Activated naive CD8-positive, alpha-beta T cell treated with anti-CD3 and anti-CD28 coated beads, Interleukin-2, amount 10 ng/mL, durations not matched to agents 7 days and 5 days (primary cell): ENCODE measurements around the gene TSNAX. TPM values are rescaled to one million over a fixed set of nuclear protein-coding genes. Genes with fewer than 3 reads are reported as not detected.

Experiments
- ATAC-seq: fragments of 150-1000 bp; cut with Tn5 transposase; one replicate; pipeline ENCODE4 v1.10.0; 2021; ENCODE audit warnings: low read depth, moderate library complexity
- POLR2A ChIA-PET: fragments of 350-600 bp; sonication (Branson Sonifier 250); formaldehyde crosslinking; loops from one replicate; lab custom pipeline; 2021; ENCODE audit warnings: antibody characterized with exemption; lab: Charles Lee
- DNase-seq: peaks from one replicate; pipeline ENCODE4 v3.0.0; 2021
- H3K27ac Mint-ChIP-seq: one replicate; pipeline ENCODE4 v1.8.0; 2022; ENCODE audit warnings: mild to moderate bottlenecking, mixed read lengths
- H3K27me3 Mint-ChIP-seq: one replicate; pipeline ENCODE4 v1.8.0; 2022; ENCODE audit warnings: mild to moderate bottlenecking, moderate library complexity, mixed read lengths
- H3K36me3 Mint-ChIP-seq: one replicate; pipeline ENCODE4 v1.8.0; 2021; ENCODE audit warnings: mild to moderate bottlenecking, mixed read lengths
- H3K4me1 Mint-ChIP-seq: one replicate; pipeline ENCODE4 v1.8.0; 2021; ENCODE audit warnings: mixed read lengths
- H3K4me3 Mint-ChIP-seq: one replicate; pipeline ENCODE4 v1.8.0; 2022; ENCODE audit warnings: mild to moderate bottlenecking, moderate library complexity, mixed read lengths
- H3K9me3 Mint-ChIP-seq: one replicate; pipeline ENCODE4 v1.8.0; 2021; ENCODE audit warnings: mixed read lengths
- total RNA-seq, 2 experiments: library from RNA; stranded (reverse); gene quantifications; one replicate each; pipeline ENCODE4 v1.2.3, GENCODE V29; 2021

Gene TSNAX
- total RNA-seq, 2 experiments from 2014 or later = 37.7 to 45.7 TPM

- Mint-ChIP-seq H3K27ac (peak overlapping the region; percentile 87), H3K36me3 (no peaks in the 10 kb centered on the region), H3K4me3 (peak overlapping the region; percentile 96), H3K27me3 (peaks cover 9% of the 10 kb centered on the region), H3K9me3 (no peaks in the 10 kb centered on the region), H3K4me1 (peaks cover 10% of the 10 kb centered on the region)
- POLR2A ChIA-PET = interaction anchor here (0.6 to 0.9 kb wide), 2 partner anchors 253 to 274 kb away, joined by 3 to 5 read pairs; no protein-coding TSS in a partner anchor
- DNase-seq (peak; percentile 38), ATAC-seq (peak; percentile 86)
Measured at GRCh38 chr1:231603598-231604275, 75.3 kb downstream of the TSNAX start.

DNA sequence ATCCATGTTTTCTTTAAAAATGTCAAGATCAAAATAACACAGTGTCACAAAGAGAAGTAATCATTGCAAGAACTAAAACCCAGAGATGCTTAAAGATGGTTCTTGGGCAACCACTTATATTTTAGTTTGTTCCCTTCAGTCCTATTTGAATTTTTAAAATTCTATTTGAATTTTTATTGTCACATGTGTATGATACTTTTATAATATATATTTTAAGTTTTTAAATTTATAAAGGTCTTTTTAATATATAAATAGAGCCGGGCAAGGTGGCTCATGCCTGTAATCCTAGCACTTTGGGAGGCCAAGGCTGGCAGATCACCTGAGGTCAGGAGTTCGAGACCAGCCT, 75.8 kb downstream of the TSNAX start:
- ATAC-seq (no peak), DNase-seq (no peak)
- Mint-ChIP-seq H3K27ac (peak overlapping the region; percentile 87), H3K4me3 (peak overlapping the region; percentile 96), H3K4me1 (peaks cover 10% of the 10 kb centered on the region), H3K9me3 (no peaks in the 10 kb centered on the region), H3K36me3 (no peaks in the 10 kb centered on the region), H3K27me3 (peaks cover 9% of the 10 kb centered on the region)
- POLR2A ChIA-PET = interaction anchor here (0.9 kb wide), 1 partner anchor 275 kb away, joined by 3 read pairs; no protein-coding TSS in a partner anchor

DNA sequence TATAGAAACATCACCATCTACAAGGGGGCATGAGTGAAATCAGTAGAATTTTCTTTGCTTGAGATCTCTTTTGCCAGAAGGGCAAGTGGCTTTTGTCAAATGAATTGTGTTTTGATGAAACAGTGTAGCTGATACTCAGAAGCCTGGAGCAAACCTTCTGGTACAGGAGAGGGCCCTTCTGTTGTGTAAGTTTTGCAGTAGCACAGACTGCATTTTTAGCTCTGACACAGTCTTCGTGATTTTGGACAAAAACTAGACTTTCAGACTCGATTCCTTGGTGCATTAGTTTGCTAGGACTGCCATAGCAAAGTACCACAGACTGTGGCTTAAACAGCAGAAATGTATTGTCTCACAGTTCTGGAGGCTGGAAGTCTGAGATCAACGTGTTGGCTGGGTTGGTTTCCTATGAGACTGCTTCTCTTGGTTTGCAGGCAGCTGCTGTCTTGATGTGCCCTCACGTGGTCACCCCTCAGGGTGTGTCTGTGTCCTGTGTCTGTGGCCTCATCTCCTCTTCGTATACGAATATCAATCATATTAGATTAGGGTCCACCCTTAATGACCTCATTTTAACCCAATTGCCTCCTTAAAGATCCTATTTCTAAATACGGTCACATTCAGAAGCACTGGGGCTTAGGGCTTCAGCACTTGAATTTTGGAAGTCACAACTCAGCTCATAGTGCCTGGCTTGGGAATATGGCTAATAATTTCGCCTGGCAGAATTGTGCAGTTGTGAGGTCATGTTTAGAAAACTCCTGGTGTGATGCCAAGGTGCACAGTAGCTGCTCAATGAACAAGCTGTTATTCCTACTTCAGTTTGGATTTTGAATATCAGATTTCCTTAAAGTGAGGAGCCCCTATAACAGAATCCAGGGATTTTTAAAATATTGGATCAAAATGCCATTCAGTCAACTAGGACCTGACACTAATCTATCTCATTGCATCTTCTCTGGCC, 77.0 kb downstream of the TSNAX start:
- POLR2A ChIA-PET = no interaction called here
- Mint-ChIP-seq H3K9me3 (no peaks in the 10 kb centered on the region), H3K27ac (no peak overlapping the region), H3K4me3 (no peak overlapping the region), H3K4me1 (peaks cover 10% of the 10 kb centered on the region), H3K27me3 (peaks cover 9% of the 10 kb centered on the region), H3K36me3 (peaks cover 1% of the 10 kb centered on the region)
- ATAC-seq (no peak), DNase-seq (no peak)

GRCh38 chr1:231606712-231607111, 78.2 kb downstream of the TSNAX start:
- peaks cover 5% of the 10 kb centered on the region for H3K9me3 Mint-ChIP-seq
- H3K4me3 Mint-ChIP-seq = no peak overlapping the region

GRCh38 chr1:231610388-231610787, 81.9 kb downstream of the TSNAX start:
- no peak for ATAC-seq
- H3K27ac Mint-ChIP-seq = peak overlapping the region; percentile 88
- POLR2A ChIA-PET = no interaction called here

More at GRCh38 chr1:231606712-231607111, 78.2 kb downstream of the TSNAX start:
- no peak for ATAC-seq
- POLR2A ChIA-PET = no interaction called here
- Mint-ChIP-seq H3K36me3 (peaks cover 9% of the 10 kb centered on the region), H3K27ac (no peak overlapping the region), H3K4me1 (peaks cover 21% of the 10 kb centered on the region), H3K27me3 (peaks cover 9% of the 10 kb centered on the region)
- no peak for DNase-seq

DNA sequence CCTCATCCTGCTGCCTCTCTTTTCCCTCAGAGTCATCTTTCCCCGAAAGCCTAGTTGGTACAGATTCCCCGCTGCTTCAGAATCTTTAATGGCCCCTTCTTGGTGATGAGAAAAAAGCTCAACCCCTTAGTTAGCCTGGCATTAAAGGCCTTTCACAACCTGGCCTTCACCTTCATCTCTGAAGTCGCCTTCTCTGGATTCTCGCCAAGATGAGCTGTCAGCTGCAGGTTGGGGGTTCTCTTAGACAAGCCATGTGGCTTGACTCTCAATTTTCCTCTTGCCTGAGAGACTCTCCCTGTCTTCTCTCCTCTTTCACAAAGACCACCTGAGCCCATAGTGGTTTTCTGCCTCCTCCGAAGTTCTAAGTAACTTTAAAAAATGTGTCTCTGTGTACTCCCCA, 82.6 kb downstream of the TSNAX start:
- peak overlapping the region; percentile 88 for H3K27ac Mint-ChIP-seq
- no peak for ATAC-seq
- peaks cover 9% of the 10 kb centered on the region for H3K27me3 Mint-ChIP-seq
- no peak for DNase-seq
- H3K4me1 Mint-ChIP-seq = peaks cover 47% of the 10 kb centered on the region
- peaks cover 17% of the 10 kb centered on the region for H3K9me3 Mint-ChIP-seq
- POLR2A ChIA-PET = no interaction called here
- H3K4me3 Mint-ChIP-seq = no peak overlapping the region
- H3K36me3 Mint-ChIP-seq = peaks cover 22% of the 10 kb centered on the region

More at GRCh38 chr1:231610388-231610787, 81.9 kb downstream of the TSNAX start:
- Mint-ChIP-seq H3K27me3 (peaks cover 9% of the 10 kb centered on the region), H3K4me1 (peaks cover 46% of the 10 kb centered on the region), H3K36me3 (peaks cover 22% of the 10 kb centered on the region), H3K4me3 (no peak overlapping the region), H3K9me3 (peaks cover 17% of the 10 kb centered on the region)
- no peak for DNase-seq

DNA sequence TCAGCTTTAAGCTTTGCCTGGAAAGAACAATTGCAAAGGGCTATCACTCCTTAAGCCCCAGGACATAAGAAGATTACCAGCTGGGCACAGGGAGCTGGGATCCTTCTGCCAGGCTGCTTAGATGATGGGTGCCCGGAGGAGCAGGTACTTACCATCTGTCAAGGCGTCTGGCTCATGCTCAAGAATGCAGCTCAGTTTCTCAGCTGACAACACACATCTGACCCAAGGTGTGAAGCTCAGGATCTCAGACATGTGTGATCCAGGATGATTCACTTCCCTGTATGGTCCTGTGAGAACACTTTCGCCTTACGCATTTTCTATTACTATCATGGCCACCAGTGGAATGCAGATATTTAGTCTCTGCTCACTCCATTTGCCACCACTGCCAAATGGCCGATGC, 83.4 kb downstream of the TSNAX start:
- ATAC-seq = no peak
- H3K27ac Mint-ChIP-seq = peak overlapping the region; percentile 88
- peaks cover 47% of the 10 kb centered on the region for H3K4me1 Mint-ChIP-seq
- peaks cover 26% of the 10 kb centered on the region for H3K36me3 Mint-ChIP-seq
- POLR2A ChIA-PET = interaction anchor here (0.9 kb wide), 1 partner anchor 14 kb away, joined by 3 read pairs; the partner anchor contains the start of gene DISC1
- H3K4me3 Mint-ChIP-seq = no peak overlapping the region
- H3K27me3 Mint-ChIP-seq = peaks cover 4% of the 10 kb centered on the region
- H3K9me3 Mint-ChIP-seq = peaks cover 17% of the 10 kb centered on the region
- no peak for DNase-seq

GRCh38 chr1:231612393-231613089, 84.1 kb downstream of the TSNAX start:
- Mint-ChIP-seq H3K27me3 (no peaks in the 10 kb centered on the region), H3K36me3 (peaks cover 26% of the 10 kb centered on the region), H3K4me1 (peaks cover 47% of the 10 kb centered on the region), H3K27ac (peak overlapping the region; percentile 88), H3K4me3 (peak overlapping the region; percentile 74), H3K9me3 (peaks cover 17% of the 10 kb centered on the region)
- POLR2A ChIA-PET = interaction anchor here (0.9 to 1.8 kb wide), 3 partner anchors 14 to 275 kb away, joined by 3 to 10 read pairs (median 3); partner anchors contain the start of genes DISC1, EXOC8 and SPRTN
- DNase-seq (peak; percentile 70), ATAC-seq (peak; percentile 93)

DNA sequence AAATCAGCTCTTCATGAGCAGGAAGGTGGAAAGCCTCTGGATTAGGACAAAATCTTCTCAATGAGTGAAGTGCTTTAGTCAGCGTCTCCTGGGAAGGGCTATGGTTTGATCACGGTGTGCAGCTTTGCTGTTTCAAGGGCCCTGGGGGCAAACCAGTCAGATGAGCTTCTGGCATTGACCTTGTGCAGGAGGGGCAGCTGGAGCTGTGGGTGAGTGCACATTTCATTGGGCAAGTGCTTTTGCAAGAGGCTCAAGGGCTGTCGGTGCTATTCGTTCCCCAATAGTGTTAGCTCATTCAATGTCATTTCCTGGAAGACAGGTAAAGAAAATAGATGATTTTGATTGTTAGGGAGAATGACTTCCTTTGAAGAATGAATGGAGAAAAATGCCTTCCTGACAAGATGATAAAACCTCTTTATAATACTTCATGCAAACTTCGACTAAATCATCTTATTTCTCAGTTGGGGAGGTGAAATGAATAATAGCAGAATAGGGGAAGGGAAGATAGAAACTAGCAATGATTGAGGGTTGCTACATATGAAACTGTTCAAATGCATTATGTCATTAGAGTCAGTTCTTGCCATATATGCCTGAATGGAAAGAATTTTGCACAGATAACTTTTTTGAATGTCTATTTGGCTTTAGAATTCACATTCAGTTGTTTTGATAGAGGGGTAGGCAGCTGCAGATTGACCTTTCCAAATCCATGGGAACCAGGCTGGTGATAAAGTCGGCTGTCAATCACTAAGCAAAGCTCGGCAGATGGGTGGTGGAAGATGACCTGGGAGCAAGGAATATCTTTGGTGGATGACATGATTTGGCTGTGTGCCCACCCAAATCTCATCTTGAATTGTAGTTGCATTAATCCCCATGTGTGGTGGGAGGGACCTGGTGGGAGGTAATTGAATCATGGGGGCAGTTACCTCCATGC, 85.2 kb downstream of the TSNAX start:
- DNase-seq (peak; percentile 40), ATAC-seq (no peak)
- Mint-ChIP-seq H3K27me3 (no peaks in the 10 kb centered on the region), H3K36me3 (peaks cover 26% of the 10 kb centered on the region), H3K4me3 (peak overlapping the region; percentile 74), H3K9me3 (peaks cover 17% of the 10 kb centered on the region), H3K4me1 (peaks cover 48% of the 10 kb centered on the region), H3K27ac (peak overlapping the region; percentile 88)
- POLR2A ChIA-PET = interaction anchor here (1.4 to 1.8 kb wide), 2 partner anchors 12 to 276 kb away, joined by 3 to 10 read pairs; partner anchors contain the start of genes DISC1, EXOC8 and SPRTN
